ENCODE data around the gene STRIP2.

GRCh38 chr7:129512192-129512591 is 78.0 kb downstream of the STRIP2 start:
- TF ChIP-seq, protein P1, sequence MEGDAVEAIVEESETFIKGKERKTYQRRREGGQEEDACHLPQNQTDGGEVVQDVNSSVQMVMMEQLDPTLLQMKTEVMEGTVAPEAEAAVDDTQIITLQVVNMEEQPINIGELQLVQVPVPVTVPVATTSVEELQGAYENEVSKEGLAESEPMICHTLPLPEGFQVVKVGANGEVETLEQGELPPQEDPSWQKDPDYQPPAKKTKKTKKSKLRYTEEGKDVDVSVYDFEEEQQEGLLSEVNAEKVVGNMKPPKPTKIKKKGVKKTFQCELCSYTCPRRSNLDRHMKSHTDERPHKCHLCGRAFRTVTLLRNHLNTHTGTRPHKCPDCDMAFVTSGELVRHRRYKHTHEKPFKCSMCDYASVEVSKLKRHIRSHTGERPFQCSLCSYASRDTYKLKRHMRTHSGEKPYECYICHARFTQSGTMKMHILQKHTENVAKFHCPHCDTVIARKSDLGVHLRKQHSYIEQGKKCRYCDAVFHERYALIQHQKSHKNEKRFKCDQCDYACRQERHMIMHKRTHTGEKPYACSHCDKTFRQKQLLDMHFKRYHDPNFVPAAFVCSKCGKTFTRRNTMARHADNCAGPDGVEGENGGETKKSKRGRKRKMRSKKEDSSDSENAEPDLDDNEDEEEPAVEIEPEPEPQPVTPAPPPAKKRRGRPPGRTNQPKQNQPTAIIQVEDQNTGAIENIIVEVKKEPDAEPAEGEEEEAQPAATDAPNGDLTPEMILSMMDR (IDR thresholded peaks at IDR 0.05): no peak
- TF ChIP-seq EZH2 (IDR thresholded peaks at IDR 0.05; ENCODE audit: borderline replicate concordance, insufficient read depth, low read depth, low read length, poor library complexity, severe bottlenecking): no peak
